Measurements from ENCODE around the gene HOXD9.

The HOXD9 gene

DNA sequence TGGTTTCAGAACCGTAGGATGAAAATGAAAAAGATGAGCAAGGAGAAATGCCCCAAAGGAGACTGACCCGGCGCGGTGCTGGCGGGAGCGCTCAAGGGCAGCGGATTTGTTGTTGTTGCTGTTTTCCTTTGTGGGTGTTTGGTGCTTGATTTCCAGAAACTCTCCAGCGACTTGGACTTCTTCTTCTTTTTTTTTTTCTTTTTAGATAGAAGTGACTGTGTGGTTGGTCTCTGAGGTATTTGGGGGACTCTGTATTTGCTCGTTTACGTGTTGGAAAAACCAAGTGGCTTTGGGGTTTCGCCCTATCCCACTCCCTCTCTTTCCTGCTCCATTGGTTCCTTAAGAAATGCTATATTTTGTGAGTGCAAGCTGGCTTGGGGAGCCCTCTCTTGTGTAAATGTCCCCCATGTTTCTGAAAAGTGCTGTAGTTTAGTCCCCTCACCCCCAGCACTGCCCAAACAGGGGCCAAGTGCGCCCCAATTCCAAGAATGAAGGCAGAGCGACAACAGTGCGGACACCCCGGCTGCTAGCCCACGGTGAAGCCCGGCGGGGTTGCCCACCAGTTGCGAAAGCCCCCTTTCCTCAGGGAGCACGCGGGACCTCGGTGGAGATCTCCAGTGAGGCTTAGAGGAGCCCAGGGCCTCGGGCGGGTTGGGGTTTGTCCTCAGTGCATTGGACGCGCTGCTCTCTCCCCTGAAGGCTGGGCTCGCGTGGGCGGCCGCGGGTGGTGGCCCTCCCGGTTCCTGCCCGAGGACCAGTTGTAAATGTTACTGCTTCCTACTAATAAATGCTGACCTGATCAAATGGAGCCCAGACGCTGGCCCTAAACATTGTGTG is 1.8 kb downstream of the HOXD9 start:
- DNase-seq (ENCODE audit: low read depth in 2 of 2), result no peak

DNA sequence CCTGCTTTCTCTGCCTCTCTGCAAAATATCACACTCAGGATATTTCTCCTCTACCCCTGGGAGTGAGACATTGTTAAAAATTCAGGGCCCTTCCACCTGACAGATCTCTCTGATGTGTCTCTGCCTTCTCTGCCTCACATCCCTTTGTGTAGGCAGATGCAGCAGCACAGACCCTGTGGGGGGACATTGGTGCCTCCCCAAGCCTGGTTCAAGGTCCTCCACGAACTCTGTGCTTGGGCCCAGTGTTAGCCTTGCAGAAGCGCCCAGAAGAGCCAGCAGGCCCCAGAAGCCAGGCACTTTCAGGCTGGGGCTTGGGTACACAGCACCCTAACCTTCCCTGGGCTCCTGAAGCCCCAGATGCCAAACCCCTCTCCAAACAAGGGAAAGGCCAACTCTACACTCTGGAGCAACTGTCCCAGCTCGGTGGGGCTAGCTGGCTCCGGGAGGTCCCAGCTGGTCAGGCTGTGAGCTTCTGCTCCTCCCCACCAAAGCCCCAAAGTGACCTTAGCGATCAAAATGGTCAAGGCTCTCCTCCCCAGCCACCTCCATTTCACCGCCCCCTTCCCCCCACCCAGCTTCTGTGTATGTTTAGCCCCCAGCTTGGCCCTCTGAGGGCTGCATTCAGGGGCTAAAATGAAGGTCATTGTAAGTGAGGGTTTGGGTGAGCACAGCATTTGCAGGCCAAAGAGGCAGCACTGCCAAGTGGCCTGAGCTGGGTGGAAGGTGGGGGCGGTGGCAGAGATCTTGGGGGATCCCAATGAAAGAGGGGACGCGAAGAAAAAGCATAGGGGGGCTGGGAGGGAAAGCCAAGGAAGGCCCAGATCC is 2.6 kb downstream of the HOXD9 start:
- no peak for DNase-seq (ENCODE audit: low read depth in 2 of 2)

DNA sequence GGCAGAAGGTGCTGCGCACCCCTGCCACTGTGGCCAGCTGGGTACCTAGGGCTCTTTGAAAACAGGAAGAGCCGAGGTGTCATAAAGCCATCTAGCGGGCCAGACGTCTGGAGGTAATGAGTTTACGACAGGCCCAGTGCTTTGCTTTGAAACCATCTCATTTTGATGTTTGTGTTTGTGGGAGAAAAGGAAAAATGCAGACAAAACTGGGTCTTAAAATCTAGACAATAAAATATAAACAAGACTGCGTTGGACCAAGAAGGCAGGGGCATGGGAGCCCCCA is 3.2 kb downstream of the HOXD9 start:
- DNase-seq (ENCODE audit: low read depth in 2 of 2), result no peak

DNA sequence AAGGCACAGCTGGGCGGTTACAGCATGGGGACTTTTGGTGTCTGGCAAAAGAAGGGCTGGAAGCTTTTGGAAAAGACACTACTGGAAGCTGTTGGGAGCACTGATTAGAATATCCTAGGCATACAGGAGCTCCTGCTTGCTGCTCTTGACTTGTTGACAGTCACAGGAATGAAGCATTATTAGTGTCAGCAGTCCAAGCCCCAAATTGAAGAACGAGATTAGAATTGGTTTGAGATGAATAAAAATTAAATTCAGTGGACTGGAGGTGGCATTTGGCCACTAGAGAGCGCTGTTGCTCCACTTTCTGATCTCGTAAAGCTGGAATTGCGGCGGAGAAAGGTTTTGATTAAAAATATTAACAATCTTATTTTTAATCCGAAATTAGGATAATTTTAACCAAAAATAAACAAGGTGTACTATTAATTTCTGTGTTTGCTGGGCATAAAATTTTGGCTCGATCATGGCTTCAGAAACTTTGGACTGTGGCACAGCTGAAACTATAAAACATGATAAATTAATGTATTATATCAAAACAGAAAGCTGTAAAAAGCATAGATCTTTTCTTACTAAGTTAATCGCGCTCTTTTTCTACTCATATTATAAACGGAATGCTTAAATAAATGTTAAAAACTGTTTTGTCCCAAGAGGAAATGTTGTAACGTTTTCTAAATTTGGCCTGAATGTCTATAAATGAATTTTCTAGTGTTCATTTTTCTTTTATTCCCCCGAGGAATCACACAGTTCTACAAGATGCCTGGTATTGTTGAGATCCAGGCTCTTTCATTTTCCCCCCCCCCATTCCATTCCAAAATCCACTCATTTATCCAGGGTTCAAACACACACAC is 4.6 kb downstream of the HOXD9 start:
- peak; percentile 38 to 44 for DNase-seq (ENCODE audit: low read depth in 2 of 2)

DNA sequence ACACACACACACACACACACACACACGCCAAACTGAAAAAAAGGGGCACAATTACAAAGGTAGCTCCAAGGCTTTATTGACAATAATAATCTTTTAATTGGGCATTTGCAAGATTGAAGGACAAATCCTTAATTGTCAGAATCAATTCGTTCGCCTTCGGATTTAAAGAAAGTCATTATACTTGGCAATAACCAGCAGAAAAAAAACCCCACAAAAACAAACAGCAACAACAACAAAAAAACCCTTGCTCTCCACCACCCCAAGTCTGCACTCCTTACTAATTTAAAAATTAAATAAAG is 5.2 kb downstream of the HOXD9 start:
- DNase-seq (ENCODE audit: low read depth in 2 of 2), result no peak

DNA sequence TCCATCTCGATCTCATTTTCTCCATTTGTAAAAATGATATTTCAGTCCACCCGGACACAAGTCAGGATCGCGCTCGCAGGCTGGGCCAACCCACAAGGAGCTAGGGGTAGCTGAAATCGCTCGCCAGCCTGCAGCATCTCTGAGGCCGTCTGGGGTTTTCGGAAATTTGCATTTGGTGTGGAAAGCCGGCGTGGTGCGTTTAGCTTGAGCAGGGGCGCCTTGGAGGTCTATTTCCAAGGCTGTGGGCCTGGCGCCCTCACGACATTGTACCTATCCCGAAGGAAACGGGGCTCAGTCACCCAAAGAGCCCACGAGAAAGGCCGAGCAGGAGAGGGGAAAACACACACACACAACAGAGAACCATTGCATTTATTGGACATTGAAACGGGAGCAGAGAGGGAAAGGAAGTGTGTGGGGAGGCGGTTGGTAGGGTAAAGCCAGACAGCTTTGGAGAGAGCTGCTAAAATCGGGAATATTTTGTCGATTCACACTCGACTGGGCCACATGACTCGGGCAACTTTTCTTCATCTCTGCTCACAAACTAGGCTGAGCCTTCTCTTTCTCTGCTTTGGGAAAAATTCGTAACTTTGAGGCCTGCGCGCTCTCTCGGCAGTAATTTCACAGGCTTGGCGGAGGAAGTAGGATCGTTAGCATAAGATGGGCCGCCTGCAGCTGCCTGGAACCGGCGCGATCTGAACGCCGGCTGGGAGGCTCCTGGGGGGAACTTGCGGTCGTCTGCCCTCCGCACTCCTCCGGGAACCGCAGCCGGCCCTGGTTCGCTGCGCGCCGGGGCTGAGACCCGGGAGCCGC is 5.9 kb downstream of the HOXD9 start:
- DNase-seq (ENCODE audit: low read depth in 2 of 2), result no peak

DNA sequence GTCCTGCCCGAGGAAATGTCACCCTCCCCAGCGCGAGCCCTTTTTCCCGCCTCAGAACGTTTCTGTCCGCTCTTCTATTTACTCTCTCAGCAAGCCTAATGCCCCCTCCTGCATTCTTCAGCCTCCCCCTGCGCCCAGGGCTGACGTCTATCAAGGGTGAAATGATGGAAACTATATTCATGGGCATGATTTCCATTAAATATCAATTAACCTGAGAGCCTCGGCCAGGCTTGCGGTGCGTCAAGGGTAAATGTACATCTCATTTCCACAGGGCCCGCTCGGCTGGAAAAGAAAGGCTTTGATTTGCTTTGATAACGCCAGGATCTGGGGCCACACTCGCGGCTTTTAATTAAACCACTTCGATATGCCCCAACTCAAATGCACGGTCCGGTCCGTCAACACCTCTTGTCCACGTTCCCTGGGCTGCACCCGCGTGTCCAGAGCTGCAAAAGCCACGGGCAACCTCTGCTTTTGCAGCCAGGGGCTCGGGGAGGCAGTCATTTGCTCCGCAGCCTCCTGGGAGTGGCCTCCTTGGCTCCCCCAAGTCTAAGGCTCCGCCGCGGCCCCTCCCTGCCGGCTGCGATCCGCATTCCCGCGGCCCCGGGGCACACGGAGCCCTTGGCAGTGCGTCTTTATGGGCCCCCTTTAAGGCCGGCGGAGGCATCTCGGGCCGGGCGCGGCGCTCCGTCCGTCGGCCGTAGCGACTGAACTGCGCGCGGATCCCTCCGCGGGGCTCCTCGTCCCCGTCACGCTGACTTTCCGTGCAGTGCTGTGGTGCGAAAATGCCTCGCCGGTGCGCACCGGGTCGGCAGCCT is 6.7 kb downstream of the HOXD9 start, which contains the start of gene HOXD8:
TSS of gene HOXD8 (plus strand) at position 724 of the 815 bp plus-strand sequence. CDS start 662 bp downstream, outside the sequence.
- DNase-seq (ENCODE audit: low read depth in 2 of 2), result no peak

DNA sequence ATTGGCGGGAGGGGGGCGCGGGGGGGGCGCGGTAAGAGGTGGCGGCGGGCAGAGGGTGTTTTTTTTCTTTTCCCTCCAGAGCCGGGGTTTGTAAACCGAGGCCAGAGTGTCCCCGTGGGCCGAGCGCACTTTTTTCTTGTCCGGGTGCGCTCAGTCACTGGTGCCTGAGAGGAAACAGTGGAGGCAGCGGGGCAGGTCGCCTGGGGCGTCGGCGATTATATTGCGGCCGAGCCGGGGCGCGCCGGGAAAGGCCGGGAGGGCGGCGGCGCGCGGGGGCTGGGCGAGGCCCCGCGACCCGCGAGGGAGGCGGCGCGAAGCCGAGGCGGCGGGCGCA is 7.3 kb downstream of the HOXD9 start:
- DNase-seq (ENCODE audit: low read depth in 2 of 2), result no peak

DNA sequence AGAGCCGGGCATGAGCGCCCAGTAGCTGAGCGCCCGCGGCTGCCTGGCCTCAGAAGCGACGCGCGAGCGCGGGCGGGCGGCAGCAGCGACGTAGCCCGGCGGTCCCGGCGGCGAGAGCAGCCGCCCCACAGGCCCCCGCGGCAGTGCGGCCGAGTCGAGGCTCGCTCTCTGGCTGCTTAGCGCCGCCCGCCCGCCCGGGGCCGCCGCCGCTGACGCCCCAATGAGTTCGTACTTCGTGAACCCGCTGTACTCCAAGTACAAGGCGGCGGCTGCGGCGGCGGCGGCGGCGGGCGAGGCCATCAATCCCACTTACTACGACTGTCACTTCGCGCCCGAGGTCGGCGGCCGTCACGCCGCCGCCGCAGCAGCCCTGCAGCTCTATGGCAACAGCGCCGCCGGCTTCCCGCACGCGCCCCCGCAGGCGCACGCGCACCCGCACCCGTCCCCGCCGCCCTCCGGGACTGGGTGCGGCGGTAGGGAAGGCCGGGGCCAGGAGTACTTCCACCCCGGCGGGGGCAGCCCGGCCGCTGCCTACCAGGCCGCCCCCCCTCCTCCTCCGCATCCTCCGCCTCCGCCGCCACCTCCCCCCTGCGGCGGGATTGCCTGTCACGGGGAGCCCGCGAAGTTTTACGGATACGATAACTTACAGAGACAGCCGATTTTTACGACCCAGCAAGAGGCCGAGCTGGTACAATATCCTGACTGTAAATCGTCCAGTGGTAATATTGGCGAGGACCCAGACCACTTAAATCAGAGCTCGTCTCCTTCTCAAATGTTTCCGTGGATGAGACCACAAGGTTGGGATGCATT is 7.8 kb downstream of the HOXD9 start:
- peak in 1 of 2 donors; percentile 17 for DNase-seq (ENCODE audit: low read depth in 2 of 2)

DNA sequence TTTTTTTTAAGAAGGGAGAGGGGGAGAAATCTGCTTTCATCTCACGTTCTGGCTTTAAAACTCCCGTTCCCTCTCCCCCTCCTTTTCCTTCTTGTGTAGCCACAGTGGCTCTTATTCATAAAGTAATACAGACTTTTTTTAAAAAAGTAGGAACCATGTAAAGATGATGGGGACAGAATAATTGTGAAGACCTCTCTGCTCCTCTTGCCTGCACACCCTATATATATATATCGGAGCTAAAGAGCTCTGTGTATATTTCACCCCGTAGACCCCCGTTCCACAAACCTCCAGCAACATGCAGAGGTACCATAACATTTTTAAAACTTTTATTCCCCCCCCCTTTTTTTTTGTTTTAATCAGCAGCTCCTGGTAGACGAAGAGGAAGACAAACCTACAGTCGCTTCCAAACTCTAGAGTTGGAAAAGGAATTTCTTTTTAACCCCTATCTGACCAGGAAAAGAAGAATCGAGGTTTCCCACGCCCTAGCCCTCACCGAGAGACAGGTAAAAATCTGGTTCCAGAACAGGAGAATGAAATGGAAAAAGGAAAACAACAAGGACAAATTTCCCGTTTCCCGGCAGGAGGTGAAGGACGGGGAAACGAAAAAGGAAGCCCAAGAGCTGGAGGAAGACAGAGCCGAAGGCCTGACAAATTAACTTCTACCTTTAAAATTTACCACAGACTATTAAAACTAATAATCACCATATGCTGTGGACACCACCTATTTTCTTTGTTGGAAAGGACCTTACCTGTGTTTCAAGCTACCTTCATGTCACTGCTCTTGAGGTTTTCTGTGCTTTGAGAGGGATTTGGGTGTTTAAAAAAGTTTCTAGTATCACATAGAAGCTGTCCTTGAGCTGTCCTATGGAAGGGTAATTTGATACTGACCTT is 8.7 kb downstream of the HOXD9 start:
- DNase-seq (ENCODE audit: low read depth in 2 of 2), result no peak

DNA sequence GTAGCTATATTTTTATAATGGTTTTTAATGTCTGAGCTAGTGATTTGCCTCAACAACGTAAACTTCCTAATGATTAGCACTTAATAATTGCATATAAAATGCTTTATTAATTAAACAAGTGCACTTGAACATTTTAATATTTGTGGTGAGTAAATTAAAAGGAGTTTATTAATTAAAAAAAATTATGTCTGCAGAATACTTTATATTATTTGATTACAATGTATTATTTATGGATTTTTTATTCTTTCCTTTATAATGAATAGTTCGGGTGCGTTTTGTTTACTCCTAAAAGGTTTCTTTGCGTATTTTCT is 9.3 kb downstream of the HOXD9 start:
- DNase-seq (ENCODE audit: low read depth in 2 of 2), result no peak

DNA sequence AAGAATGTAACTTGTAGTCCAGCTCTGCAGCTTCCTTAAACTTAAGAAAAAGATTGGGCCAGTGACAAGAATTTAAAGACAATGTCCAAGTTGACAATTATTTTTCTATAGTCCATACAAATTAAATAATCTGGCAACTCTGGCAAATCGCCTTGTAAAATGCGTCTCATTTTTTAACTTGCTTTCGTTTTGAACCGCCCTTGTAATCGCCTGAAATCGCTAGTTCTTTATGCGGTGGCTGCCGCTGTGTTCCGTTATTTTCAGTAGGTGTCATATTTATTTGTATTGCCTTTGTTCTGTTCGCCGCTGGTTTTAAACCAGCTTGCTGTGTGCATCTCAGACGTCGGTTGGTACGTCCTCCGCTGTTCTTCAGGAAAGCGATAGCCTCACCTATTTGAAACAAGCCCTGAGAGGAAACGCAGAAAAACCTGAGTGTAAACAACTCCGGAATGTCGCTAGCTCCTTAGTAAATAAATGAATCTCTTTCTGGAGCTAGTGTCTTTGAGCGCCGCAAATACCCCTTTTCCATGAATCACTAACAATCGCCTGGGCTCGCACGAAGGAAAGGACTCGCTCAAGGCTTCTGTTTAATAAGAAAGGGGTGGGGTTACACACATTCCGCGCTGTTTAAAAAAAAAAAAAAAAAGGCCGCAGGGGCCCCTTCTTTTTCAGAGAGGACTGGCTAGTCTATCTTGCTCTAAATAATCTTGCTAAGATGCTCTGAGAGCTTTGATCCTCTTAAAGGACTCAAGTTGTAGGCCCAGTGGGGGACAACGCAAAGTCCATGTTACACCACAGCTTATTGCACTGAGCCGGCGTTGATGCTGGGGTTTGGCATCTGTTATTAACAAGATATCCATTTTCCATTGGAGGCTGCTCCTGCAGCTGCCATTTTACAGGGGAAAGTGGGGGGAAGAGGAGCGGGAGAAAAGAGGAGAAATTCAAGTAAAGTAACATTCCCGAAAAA is 10.0 kb downstream of the HOXD9 start:
- DNase-seq (ENCODE audit: low read depth in 2 of 2), result no peak

DNA sequence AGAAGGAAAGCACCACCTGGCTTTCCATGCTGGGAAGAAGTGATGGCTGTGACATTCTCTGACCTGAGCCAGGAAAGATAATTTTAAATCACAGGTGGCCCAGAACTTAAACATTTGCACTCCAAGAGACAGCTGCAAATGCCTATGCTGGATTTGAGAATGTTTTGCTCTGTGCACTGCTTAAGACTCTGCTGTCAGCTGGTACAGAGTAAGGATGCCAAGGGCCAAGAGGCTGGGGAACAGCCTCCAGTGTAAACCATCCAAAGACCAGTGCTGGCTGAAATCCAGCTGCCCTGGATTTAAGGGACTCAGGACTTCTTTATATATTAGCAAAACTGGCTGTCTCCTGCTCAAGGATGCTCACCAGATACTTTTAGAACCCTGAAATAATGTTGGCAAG is 10.9 kb downstream of the HOXD9 start:
- DNase-seq (ENCODE audit: low read depth in 2 of 2), result no peak

DNA sequence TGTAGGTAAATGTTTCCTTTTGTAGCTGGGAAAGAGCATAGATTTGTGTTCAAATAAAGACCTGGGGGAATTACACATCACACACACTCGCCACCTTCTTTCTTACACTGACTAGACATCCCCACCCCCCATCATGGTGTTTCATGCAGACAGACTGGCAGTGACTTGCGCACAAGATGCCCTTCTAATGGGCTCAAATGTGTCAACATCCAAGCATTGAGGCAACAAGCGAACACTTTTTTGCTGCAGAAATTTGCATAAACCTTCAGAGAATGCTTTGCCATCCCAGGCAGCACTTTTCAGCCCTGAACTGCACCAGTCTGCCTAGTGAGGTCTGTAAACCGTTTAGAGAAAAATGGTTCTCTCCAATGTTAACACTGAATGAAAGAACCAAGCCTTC is 11.5 kb downstream of the HOXD9 start:
- no peak for DNase-seq (ENCODE audit: low read depth in 2 of 2)

DNA sequence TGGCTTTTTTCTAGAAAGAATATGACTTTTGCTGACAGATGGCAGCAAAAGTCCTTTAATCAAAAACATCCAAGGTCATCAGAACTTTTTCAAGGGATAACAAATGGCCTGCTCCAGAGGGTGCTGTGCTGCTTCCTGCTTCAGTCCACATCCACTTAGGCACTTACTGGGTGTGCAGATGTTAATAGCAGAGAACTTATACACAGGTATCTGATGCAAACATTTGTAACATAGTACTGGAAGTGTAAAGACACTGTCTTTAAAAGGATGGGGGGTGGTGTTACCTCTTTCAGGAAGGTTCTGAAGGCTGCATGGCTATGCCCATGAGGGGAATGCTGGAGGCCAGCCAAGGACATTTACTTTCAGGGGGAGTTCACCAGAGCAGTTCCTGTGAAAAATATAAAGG is 12.5 kb downstream of the HOXD9 start:
- DNase-seq (ENCODE audit: low read depth in 2 of 2), result no peak

DNA sequence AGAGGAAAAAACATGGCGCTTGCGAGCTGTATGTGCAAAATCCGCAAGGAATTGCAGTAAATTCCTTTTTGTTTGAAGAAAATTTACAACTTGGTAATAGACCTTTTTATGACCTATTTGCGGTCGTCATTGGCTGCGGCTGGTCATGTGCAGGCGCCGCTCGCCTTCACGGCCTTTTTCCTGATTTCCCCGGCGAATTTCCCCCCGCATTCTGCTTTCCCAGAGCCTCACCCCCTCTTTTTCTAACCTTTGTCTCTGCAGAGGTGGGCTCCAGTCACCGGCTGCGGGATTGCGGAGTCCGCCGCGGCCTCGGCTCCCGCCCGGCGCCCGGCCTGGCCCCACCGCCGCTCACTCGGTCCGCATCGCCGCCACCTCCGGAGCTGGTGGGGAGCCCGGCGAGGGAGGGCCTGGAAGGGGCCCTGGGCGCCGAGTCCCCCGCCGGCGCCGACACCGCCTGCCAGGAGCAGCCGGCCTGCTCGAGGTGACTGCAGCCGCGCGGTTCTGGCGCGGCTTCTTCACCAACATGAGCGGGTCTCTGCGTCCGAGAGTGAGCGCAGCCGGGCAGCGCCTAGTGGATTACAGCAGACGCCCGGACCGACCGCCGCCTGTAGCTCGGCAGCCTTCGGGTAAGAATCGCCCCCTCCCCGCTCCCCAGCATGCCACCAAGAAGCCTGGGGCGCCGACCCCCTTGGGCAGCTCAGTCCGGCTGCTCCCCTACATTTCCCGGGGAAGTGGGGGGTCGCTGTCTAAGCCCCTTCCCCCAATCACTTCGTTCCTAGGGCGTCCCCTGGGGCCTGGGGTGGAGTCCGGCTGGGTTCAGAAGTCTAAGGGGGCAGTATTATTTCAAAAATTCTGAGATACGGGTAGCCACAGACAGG is 14.1 kb downstream of the HOXD9 start:
- no peak for DNase-seq (ENCODE audit: low read depth in 2 of 2)

DNA sequence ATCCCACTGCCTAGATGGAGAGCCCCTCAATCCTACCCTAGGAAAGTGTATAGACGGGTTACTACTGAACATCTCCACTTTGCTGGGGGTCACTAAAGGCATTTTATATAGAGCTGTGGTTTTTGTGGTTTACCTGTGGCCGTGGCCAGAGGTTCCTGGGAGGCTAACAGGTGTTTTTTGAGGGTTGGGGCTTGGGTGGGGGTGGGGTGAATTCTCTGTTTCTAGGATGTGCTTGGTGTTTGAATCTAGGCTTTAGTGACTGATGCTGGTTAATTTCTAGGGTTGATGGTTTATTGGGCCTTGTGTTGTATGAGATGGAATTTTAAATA is 14.7 kb downstream of the HOXD9 start:
- DNase-seq (ENCODE audit: low read depth in 2 of 2), result no peak
